Uterus (tissue), 2 donors: ENCODE data around the gene UBL7.

ENCODE experiments used
- CTCF ChIP-seq, 4 experiments: fragments of 200-600 bp in 2 of 4; fragments of 450-650 bp in 2 of 4; sonication (generic) in 2 of 4; IDR thresholded peaks; one replicate each; pipeline ENCODE4 v1.5.1; 2016 to 2019; ENCODE audit warnings: antibody characterized with exemption in 4 of 4, mild to moderate bottlenecking in 2 of 4, moderate library complexity in 1 of 4
- POLR2A ChIP-seq, 2 donors: fragments of 450-650 bp; IDR thresholded peaks; one replicate each; pipeline ENCODE4 v1.6.1; 2016; ENCODE audit warnings: antibody characterized with exemption in 2 of 2, mild to moderate bottlenecking in 1 of 2, moderate library complexity in 1 of 2

GRCh38 chr15:74499366-74499765 is 38.4 kb upstream of the UBL7 start:
- TF ChIP-seq CTCF (IDR thresholded peaks at IDR 0.05) (no peak), POLR2A (IDR thresholded peaks at IDR 0.05) (no peak)
